ENCODE results near the gene LRRTM4. TPM values are rescaled to one million over a fixed set of nuclear protein-coding genes. Genes with fewer than 3 reads are reported as not detected.
"Not testable (repeated sequence)": the region's sequence is repeated elsewhere in the genome, so short reads cannot be mapped to it uniquely, and the experiment has no call there.

Gene LRRTM4
- total RNA-seq, 1 donor from 2014 or later: 10.6 TPM

DNA sequence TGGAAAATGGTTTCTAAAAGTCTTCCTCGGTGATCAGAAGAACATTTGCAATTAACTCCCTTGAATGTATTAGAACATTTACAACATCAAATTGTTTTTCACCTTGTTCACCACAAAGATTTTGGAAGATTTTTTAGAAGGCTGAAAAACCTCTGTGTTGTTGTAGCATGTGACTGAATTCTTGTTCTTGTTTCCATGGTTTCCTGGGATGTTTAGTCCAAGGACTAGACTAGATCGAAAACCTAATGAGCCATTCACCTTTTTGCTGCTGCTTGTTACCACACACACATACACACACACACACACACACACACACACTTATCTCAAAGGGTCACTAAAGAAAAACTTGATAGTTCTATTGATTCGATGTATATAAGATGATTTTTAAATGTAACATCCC lies 380.0 kb downstream of the LRRTM4 start:
- no peak for DNase-seq (ENCODE audit: low read depth, low spot score)
- H3K27ac Mint-ChIP-seq (ENCODE audit: unreplicated experiment): no peak overlapping the region
- H3K27me3 Mint-ChIP-seq (ENCODE audit: low read depth): no peaks in the 10 kb centered on the region
- no peak overlapping the region for H3K4me3 Mint-ChIP-seq
- H3K9me3 Mint-ChIP-seq: peaks cover 10% of the 10 kb centered on the region
- no peaks in the 10 kb centered on the region for H3K4me1 Mint-ChIP-seq
- peaks cover 14% of the 10 kb centered on the region for H3K36me3 Mint-ChIP-seq (ENCODE audit: low read depth)
- TF ChIP-seq, protein P1, sequence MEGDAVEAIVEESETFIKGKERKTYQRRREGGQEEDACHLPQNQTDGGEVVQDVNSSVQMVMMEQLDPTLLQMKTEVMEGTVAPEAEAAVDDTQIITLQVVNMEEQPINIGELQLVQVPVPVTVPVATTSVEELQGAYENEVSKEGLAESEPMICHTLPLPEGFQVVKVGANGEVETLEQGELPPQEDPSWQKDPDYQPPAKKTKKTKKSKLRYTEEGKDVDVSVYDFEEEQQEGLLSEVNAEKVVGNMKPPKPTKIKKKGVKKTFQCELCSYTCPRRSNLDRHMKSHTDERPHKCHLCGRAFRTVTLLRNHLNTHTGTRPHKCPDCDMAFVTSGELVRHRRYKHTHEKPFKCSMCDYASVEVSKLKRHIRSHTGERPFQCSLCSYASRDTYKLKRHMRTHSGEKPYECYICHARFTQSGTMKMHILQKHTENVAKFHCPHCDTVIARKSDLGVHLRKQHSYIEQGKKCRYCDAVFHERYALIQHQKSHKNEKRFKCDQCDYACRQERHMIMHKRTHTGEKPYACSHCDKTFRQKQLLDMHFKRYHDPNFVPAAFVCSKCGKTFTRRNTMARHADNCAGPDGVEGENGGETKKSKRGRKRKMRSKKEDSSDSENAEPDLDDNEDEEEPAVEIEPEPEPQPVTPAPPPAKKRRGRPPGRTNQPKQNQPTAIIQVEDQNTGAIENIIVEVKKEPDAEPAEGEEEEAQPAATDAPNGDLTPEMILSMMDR (conservative IDR thresholded peaks at IDR 0.05): no peak

DNA sequence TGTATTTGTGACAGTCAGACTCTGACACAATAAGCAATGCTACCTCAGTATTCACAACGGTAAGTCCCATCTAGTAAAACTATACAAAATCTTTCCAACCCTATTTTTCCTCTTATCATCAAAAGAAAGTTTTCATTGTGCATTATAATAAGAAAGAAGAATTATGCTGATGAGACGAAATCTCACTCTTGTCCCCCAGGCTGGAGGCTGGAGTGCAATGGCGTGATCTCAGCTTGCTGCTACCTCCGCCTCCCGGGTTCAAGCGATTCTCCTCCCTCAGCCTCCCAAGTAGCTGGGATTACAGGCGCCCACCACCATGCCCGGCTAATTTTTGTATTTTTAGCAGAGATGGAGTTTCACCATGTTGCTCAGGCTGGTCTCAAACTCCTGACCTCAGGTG lies 393.7 kb downstream of the LRRTM4 start:
- H3K9me3 Mint-ChIP-seq; H3K27me3 Mint-ChIP-seq (ENCODE audit: low read depth); H3K27ac Mint-ChIP-seq (ENCODE audit: unreplicated experiment); DNase-seq (ENCODE audit: low read depth, low spot score); H3K36me3 Mint-ChIP-seq (ENCODE audit: low read depth); H3K4me1 Mint-ChIP-seq; H3K4me3 Mint-ChIP-seq: not testable (repeated sequence)

DNA sequence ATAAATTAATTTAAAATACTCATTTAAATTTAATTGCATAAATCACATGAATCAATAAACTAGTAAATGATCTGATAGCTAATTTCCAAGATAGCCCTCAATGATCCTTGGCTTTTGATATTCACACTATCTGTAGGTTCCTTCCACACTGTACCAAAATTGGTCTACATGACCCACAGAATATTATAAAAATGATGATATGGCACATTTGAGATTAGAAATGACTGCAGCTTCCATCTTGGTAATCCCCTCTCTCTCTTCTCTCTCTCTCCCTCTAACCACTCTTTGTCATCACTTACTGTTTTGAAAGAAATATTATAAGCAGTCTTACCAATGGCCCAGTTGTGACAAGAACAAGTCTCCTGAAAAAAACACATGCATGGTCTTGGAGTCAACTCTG lies 394.8 kb downstream of the LRRTM4 start:
- Mint-ChIP-seq H3K4me3 (no peak overlapping the region), H3K4me1 (no peaks in the 10 kb centered on the region), H3K9me3 (peaks cover 4% of the 10 kb centered on the region), H3K27me3 (ENCODE audit: low read depth) (no peaks in the 10 kb centered on the region), H3K27ac (ENCODE audit: unreplicated experiment) (no peak overlapping the region), H3K36me3 (ENCODE audit: low read depth) (no peaks in the 10 kb centered on the region)
- DNase-seq (ENCODE audit: low read depth, low spot score): no peak
- TF ChIP-seq, protein P1 (conservative IDR thresholded peaks at IDR 0.05): no peak

DNA sequence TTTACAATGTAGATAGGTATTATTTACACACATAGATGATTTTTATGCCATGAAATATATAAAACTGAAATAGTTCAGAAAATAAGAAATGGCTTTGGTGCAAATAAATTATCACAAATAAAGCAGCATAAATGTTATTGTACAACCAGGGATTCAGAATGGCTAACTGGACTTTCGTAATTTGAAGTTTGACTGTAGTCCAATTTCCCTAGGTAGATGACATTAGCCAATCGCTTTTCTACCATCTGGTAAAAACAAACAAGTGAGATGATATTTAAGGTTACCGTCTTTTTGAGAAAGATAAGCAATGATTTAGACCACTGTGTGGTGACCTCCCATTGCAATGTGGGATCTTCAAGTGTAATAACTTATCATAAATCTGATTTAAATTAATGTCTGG lies 400.7 kb downstream of the LRRTM4 start:
- no peaks in the 10 kb centered on the region for H3K9me3 Mint-ChIP-seq
- DNase-seq (ENCODE audit: low read depth, low spot score): no peak
- H3K4me1 Mint-ChIP-seq: no peaks in the 10 kb centered on the region
- no peak overlapping the region for H3K27ac Mint-ChIP-seq (ENCODE audit: unreplicated experiment)
- TF ChIP-seq, protein P1 (conservative IDR thresholded peaks at IDR 0.05): no peak
- no peaks in the 10 kb centered on the region for H3K27me3 Mint-ChIP-seq (ENCODE audit: low read depth)
- H3K36me3 Mint-ChIP-seq (ENCODE audit: low read depth): no peaks in the 10 kb centered on the region
- H3K4me3 Mint-ChIP-seq: no peak overlapping the region

DNA sequence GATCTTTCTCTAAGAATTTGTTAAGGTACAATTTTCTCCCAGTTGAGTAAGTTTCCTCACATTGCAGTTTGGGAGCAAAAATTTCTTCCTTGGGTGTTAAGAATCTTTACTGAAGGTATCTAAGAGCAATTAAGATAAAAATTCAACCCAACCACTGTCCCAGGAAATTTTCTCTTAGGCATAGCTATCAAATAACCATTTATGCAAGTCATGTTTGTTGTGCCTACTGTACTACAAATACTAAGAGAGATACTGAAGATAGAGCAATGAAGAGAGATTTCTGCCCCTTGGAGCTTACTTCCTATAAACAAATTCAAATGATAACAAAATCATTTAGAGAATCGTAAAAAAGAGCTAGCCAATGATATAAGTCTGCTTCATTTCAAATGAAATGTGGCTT lies 402.8 kb downstream of the LRRTM4 start:
- no peak for DNase-seq (ENCODE audit: low read depth, low spot score)
- Mint-ChIP-seq H3K4me1 (no peaks in the 10 kb centered on the region), H3K27ac (ENCODE audit: unreplicated experiment) (no peak overlapping the region), H3K9me3 (peaks cover 4% of the 10 kb centered on the region), H3K27me3 (ENCODE audit: low read depth) (no peaks in the 10 kb centered on the region), H3K36me3 (ENCODE audit: low read depth) (no peaks in the 10 kb centered on the region), H3K4me3 (no peak overlapping the region)
- TF ChIP-seq, protein P1 (conservative IDR thresholded peaks at IDR 0.05): no peak

DNA sequence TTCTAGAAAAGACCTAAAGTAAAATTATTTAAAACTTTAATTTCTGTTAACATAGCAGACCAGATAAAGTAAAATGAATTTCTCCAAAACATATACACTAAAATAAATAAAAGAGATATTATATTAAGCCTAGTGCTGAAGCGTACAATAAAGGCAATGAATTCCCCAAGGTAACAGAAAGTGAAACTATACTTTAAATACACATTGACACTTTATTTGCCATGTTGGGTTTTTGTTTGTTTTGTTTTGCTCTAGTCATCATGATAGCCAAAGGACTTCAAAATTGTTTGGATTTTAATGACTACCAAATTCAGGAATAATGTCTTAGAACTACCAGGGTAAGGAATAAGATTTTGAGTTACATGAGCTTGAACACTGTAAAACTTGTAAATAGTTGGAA lies 413.3 kb downstream of the LRRTM4 start:
- no peak for DNase-seq (ENCODE audit: low read depth, low spot score)
- Mint-ChIP-seq H3K4me3 (no peak overlapping the region), H3K36me3 (ENCODE audit: low read depth) (no peaks in the 10 kb centered on the region), H3K27ac (ENCODE audit: unreplicated experiment) (no peak overlapping the region), H3K4me1 (no peaks in the 10 kb centered on the region), H3K27me3 (ENCODE audit: low read depth) (no peaks in the 10 kb centered on the region), H3K9me3 (peaks cover 17% of the 10 kb centered on the region)
- TF ChIP-seq, protein P1 (conservative IDR thresholded peaks at IDR 0.05): no peak

Data from neural crest cell (in vitro differentiated cells).